Activated T-cell treated with anti-CD3 and anti-CD28 coated beads, Interleukin-2, amount 50 U/mL, for 72 hours (primary cell): ENCODE measurements around the gene HSPG2. TPM values are rescaled to one million over a fixed set of nuclear protein-coding genes. Genes with fewer than 3 reads are reported as not detected.
"Not testable (repeated sequence)": the region's sequence is repeated elsewhere in the genome, so short reads cannot be mapped to it uniquely, and the experiment has no call there.

Source experiments
- ATAC-seq, 2 donors: fragments of 150-1000 bp; cut with Tn5 transposase; replicated peaks in 1 of 2; 2 replicates each; pipeline ENCODE4 v1.10.0; 2021; ENCODE audit warnings: moderate library complexity in 2 of 2, mild to moderate bottlenecking in 1 of 2
- DNase-seq, 2 donors: peaks; one replicate each; pipeline ENCODE4 v3.0.0; 2021 to 2022; ENCODE audit warnings: mixed read lengths in 1 of 2
- H3K27ac Mint-ChIP-seq: one replicate; pipeline ENCODE4 v1.8.0; 2022; ENCODE audit warnings: mild to moderate bottlenecking, moderate library complexity, mixed read lengths
- H3K27me3 Mint-ChIP-seq: one replicate; pipeline ENCODE4 v1.8.0; 2022; ENCODE audit warnings: low read depth, mixed read lengths
- H3K36me3 Mint-ChIP-seq, 2 donors: one replicate each; pipeline ENCODE4 v1.8.0; 2022; ENCODE audit warnings: mixed read lengths in 2 of 2, mild to moderate bottlenecking in 1 of 2; ENCODE audit not compliant: insufficient read depth in 2 of 2
- H3K4me1 Mint-ChIP-seq: one replicate; pipeline ENCODE4 v1.8.0; 2022; ENCODE audit warnings: low read depth, mixed read lengths
- H3K4me3 Mint-ChIP-seq, 2 donors: one replicate each; pipeline ENCODE4 v1.8.0; 2022; ENCODE audit warnings: mild to moderate bottlenecking in 2 of 2, mixed read lengths in 2 of 2, moderate library complexity in 2 of 2
- H3K9me3 Mint-ChIP-seq, 2 donors: one replicate each; pipeline ENCODE4 v1.8.0; 2022; ENCODE audit warnings: mixed read lengths in 2 of 2
- total RNA-seq, 2 donors: library from RNA; stranded (reverse); gene quantifications; one replicate each; pipeline ENCODE4 v1.2.3, GENCODE V29; 2022

Gene HSPG2
- total RNA-seq, 2 donors from 2014 or later, result 4.4 to 11.5 TPM

DNA sequence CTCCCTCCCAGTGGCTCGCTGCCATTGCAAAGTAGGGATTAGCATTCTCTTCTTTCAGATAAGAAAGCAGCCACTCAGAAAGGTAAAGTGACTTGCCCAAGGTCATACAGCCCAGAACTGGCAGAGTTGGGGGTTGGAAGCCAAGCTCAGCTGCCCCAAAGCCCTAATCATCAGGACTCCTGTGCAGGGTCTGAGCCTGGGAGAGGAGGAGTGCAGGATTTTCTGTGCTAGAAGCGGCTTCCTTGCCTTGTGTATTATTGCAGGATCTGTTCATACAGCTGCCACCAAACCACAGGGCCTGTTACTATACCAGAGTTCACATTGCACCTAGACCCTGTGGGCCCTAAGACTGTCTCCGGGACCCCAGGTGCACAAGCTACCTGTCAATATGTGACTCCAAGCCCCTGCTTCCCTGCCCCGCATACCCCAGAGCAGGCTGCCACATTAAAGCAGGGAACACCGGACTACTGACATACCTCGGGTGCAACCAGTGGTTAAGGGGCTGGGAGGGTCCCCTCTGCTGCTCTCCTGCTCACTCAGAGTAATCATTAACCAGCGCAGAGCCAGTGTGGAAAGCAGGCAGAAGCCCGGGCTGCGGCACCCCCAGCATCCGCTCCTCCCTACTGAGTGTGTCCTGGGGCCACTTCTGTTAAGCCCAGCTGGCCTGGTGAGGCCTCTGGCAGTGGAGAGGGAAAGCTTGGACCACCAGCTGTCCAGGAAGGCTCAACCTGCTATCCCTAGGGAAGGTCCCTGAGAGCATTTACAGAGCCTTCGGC lies 15.8 kb downstream of the HSPG2 start:
- Mint-ChIP-seq H3K4me3 (no peak overlapping the region), H3K27me3 (no peaks in the 10 kb centered on the region), H3K4me1 (no peaks in the 10 kb centered on the region), H3K27ac (no peak overlapping the region), H3K9me3 (no peaks in the 10 kb centered on the region), H3K36me3 (no peaks in the 10 kb centered on the region)
- ATAC-seq (no peak), DNase-seq (no peak)

DNA sequence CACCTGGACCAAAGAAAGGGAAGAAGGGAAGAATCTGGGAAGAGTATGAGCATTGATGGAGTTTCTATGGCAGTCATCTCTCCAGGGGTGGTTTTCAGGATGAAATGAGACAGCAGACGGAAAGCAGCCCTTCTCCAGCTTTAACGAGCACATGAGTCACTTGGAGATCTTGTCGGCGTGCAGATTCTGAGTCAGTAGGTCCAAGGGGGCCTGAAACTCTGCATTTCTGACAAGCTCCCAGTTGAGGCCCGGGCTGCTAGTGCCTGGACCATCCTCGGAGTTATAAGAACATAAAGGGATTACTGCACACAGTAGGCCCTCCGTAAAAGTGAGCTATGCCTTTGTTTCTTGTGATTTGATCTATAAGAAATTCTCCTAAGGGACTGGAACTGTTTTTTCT lies 17.6 kb downstream of the HSPG2 start:
- H3K36me3 Mint-ChIP-seq, result no peaks in the 10 kb centered on the region
- no peaks in the 10 kb centered on the region for H3K9me3 Mint-ChIP-seq
- H3K27ac Mint-ChIP-seq, result no peak overlapping the region
- no peak overlapping the region for H3K4me3 Mint-ChIP-seq
- ATAC-seq (no peak), DNase-seq (no peak)
- no peaks in the 10 kb centered on the region for H3K27me3 Mint-ChIP-seq
- no peaks in the 10 kb centered on the region for H3K4me1 Mint-ChIP-seq

- not testable (repeated sequence) for H3K4me1 Mint-ChIP-seq, DNase-seq, H3K4me3 Mint-ChIP-seq, ATAC-seq, H3K27ac Mint-ChIP-seq, H3K36me3 Mint-ChIP-seq, H3K9me3 Mint-ChIP-seq, H3K27me3 Mint-ChIP-seq
These were observed 19.9 kb downstream of the HSPG2 start for GRCh38 chr1:21917239-21917631.

GRCh38 chr1:21916447-21917238 lies 20.5 kb downstream of the HSPG2 start:
- H3K36me3 Mint-ChIP-seq, result no peaks in the 10 kb centered on the region
- no peaks in the 10 kb centered on the region for H3K27me3 Mint-ChIP-seq
- no peak overlapping the region for H3K27ac Mint-ChIP-seq
- ATAC-seq (no peak), DNase-seq (no peak)
- no peak overlapping the region for H3K4me3 Mint-ChIP-seq
- no peaks in the 10 kb centered on the region for H3K9me3 Mint-ChIP-seq
- H3K4me1 Mint-ChIP-seq, result peaks cover 7% of the 10 kb centered on the region

- Mint-ChIP-seq H3K36me3 (no peaks in the 10 kb centered on the region), H3K27ac (no peak overlapping the region), H3K27me3 (no peaks in the 10 kb centered on the region), H3K4me1 (peaks cover 11% of the 10 kb centered on the region), H3K9me3 (no peaks in the 10 kb centered on the region), H3K4me3 (no peak overlapping the region)
- DNase-seq (no peak), ATAC-seq (no peak)
These were observed 22.1 kb downstream of the HSPG2 start for GRCh38 chr1:21914880-21915640.

GRCh38 chr1:21914450-21914849 lies 22.7 kb downstream of the HSPG2 start:
- no peaks in the 10 kb centered on the region for H3K9me3 Mint-ChIP-seq
- no peak overlapping the region for H3K4me3 Mint-ChIP-seq
- H3K27ac Mint-ChIP-seq, result no peak overlapping the region
- peaks cover 14% of the 10 kb centered on the region for H3K4me1 Mint-ChIP-seq
- no peaks in the 10 kb centered on the region for H3K27me3 Mint-ChIP-seq
- DNase-seq (no peak), ATAC-seq (no peak)
- H3K36me3 Mint-ChIP-seq, result no peaks in the 10 kb centered on the region

GRCh38 chr1:21913763-21914162 lies 23.3 kb downstream of the HSPG2 start:
- ATAC-seq (peak; percentile 50 to 63), DNase-seq (peak in 1 of 2 donors; percentile 7)
- no peak overlapping the region for H3K27ac Mint-ChIP-seq

GRCh38 chr1:21913258-21913657 lies 23.9 kb downstream of the HSPG2 start:
- Mint-ChIP-seq H3K9me3 (no peaks in the 10 kb centered on the region), H3K4me1 (peaks cover 14% of the 10 kb centered on the region), H3K27ac (no peak overlapping the region), H3K36me3 (no peaks in the 10 kb centered on the region), H3K4me3 (no peak overlapping the region), H3K27me3 (no peaks in the 10 kb centered on the region)
- ATAC-seq (no peak), DNase-seq (no peak)

More at GRCh38 chr1:21913763-21914162, 23.3 kb downstream of the HSPG2 start:
- Mint-ChIP-seq H3K36me3 (no peaks in the 10 kb centered on the region), H3K27me3 (no peaks in the 10 kb centered on the region), H3K9me3 (no peaks in the 10 kb centered on the region), H3K4me3 (no peak overlapping the region), H3K4me1 (peaks cover 14% of the 10 kb centered on the region)

DNA sequence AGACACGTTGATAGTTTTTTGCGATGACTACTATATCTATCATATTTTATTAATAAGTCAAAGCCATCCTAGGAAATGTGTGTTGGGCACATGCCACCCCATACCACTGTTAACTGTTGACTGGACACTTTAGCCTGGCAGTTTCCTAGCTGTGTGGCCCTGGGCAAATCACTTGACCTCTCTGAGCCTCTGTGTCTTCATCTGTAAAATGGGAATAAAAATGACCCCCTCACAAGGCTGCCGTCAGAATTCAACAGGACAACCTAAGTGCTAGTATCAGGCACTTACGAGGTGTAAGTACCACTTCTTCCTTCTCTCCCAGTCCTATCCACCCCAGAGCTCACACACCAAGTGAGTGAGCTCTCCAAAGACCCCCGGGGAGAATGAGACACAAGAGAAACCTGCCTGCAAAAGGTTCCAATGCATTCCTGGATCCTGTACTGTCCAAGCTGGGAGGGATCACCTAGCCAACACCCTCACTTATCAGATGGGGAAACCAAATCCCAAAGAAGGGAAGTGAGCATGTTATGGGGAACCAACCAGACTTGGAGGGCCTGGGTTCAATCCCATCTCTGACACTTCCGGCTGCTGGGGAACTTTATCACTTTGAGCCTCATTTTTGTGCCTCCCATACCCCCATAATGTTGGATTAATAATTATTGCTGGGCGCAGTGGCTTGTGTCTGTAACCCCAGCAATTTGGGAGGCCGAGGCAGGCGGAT lies 24.9 kb downstream of the HSPG2 start:
- H3K4me3 Mint-ChIP-seq, result no peak overlapping the region
- H3K27ac Mint-ChIP-seq, result no peak overlapping the region
- no peaks in the 10 kb centered on the region for H3K9me3 Mint-ChIP-seq
- H3K4me1 Mint-ChIP-seq, result peaks cover 14% of the 10 kb centered on the region
- H3K27me3 Mint-ChIP-seq, result no peaks in the 10 kb centered on the region
- H3K36me3 Mint-ChIP-seq, result no peaks in the 10 kb centered on the region
- DNase-seq (no peak), ATAC-seq (no peak)

- H3K27ac Mint-ChIP-seq, result no peak overlapping the region
These were observed 25.7 kb downstream of the HSPG2 start for GRCh38 chr1:21911205-21912001.

GRCh38 chr1:21910558-21911204 lies 26.4 kb downstream of the HSPG2 start:
- H3K4me1 Mint-ChIP-seq, result peaks cover 14% of the 10 kb centered on the region
- no peak for DNase-seq
- H3K36me3 Mint-ChIP-seq, result no peaks in the 10 kb centered on the region
- ATAC-seq, result no peak
- H3K4me3 Mint-ChIP-seq, result no peak overlapping the region
- peak overlapping the region; percentile 17 for H3K27ac Mint-ChIP-seq
- H3K9me3 Mint-ChIP-seq, result no peaks in the 10 kb centered on the region
- no peaks in the 10 kb centered on the region for H3K27me3 Mint-ChIP-seq

More at GRCh38 chr1:21911205-21912001, 25.7 kb downstream of the HSPG2 start:
- DNase-seq (no peak), ATAC-seq (no peak)
- no peaks in the 10 kb centered on the region for H3K27me3 Mint-ChIP-seq
- no peaks in the 10 kb centered on the region for H3K9me3 Mint-ChIP-seq
- H3K4me3 Mint-ChIP-seq, result no peak overlapping the region
- H3K4me1 Mint-ChIP-seq, result peaks cover 14% of the 10 kb centered on the region
- no peaks in the 10 kb centered on the region for H3K36me3 Mint-ChIP-seq
